HG03442 (cell line): Measurements from ENCODE around the gene HES6.

Experiments used
- ATAC-seq: cut with Tn5 transposase; IDR thresholded peaks from one replicate; pipeline ENCODE4 v1.9.1; 2021; ENCODE audit warnings: mild to moderate bottlenecking, moderate library complexity; ENCODE audit not compliant: unreplicated experiment

HES6 gene

GRCh38 chr2:238235856-238236255 is 4.0 kb downstream of the HES6 start:
- no peak for ATAC-seq

GRCh38 chr2:238235331-238235732 is 4.5 kb downstream of the HES6 start:
- no peak for ATAC-seq

- ATAC-seq, result no peak
Observed at GRCh38 chr2:238233625-238234024, 6.2 kb downstream of the HES6 start.

GRCh38 chr2:238231809-238232208 is 8.0 kb downstream of the HES6 start:
- ATAC-seq, result no peak

GRCh38 chr2:238231251-238231793 is 8.5 kb downstream of the HES6 start:
- no peak for ATAC-seq

- no peak for ATAC-seq
Observed at GRCh38 chr2:238230699-238231098, 9.1 kb downstream of the HES6 start.

- ATAC-seq, result no peak
Observed at GRCh38 chr2:238228700-238229099, 11.1 kb downstream of the HES6 start.

- no peak for ATAC-seq
Observed at GRCh38 chr2:238227587-238228032, 12.2 kb downstream of the HES6 start.

GRCh38 chr2:238226698-238227586 is 12.9 kb downstream of the HES6 start:
- no peak for ATAC-seq

- no peak for ATAC-seq
Observed at GRCh38 chr2:238225911-238226697, 13.7 kb downstream of the HES6 start.

GRCh38 chr2:238225121-238225520 is 14.7 kb downstream of the HES6 start:
- no peak for ATAC-seq

GRCh38 chr2:238224356-238225035 is 15.3 kb downstream of the HES6 start:
- no peak for ATAC-seq

- ATAC-seq, result no peak
Observed at GRCh38 chr2:238220892-238221521, 18.8 kb downstream of the HES6 start.

- no peak for ATAC-seq
Observed at GRCh38 chr2:238220274-238220891, 19.5 kb downstream of the HES6 start.

- no peak for ATAC-seq
Observed at GRCh38 chr2:238216651-238217184, 23.1 kb downstream of the HES6 start.

- ATAC-seq, result no peak
Observed at GRCh38 chr2:238207006-238207405, 32.8 kb downstream of the HES6 start.

- no peak for ATAC-seq
Observed at GRCh38 chr2:238203973-238204683, 35.7 kb downstream of the HES6 start.

GRCh38 chr2:238203094-238203972 is 36.5 kb downstream of the HES6 start, which contains the start of gene ILKAP:
Gene ILKAP (minus strand): TSS chr2:238203695. CDS start chr2:238203553, 142 bp downstream.
- peak; percentile 92 for ATAC-seq
